GM23338 (cell line): ENCODE results near the gene IQCC.

Source experiments
- EZH2phosphoT487 ChIP-seq: fragments of 200-600 bp; sonication (generic); IDR thresholded peaks from one replicate; pipeline ENCODE4 v1.8.1; 2018; ENCODE audit warnings: antibody characterized with exemption; ENCODE audit not compliant: unreplicated experiment
- TF ChIP-seq, protein P1 (sequence below): IDR thresholded peaks from one replicate; pipeline ENCODE4 v1.6.1; 2018; ENCODE audit warnings: antibody characterized with exemption; ENCODE audit not compliant: unreplicated experiment
- TF ChIP-seq, protein P2 (sequence below), 2 experiments: fragments of 200-600 bp in 1 of 2; sonication (generic) in 1 of 2; conservative IDR thresholded peaks; 2 replicates each; pipeline versions ENCODE4 v1.5.1 to v1.6.1; 2016 to 2017; ENCODE audit warnings: antibody characterized with exemption in 2 of 2, low read depth in 2 of 2, mild to moderate bottlenecking in 2 of 2, moderate library complexity in 1 of 2

DNA sequence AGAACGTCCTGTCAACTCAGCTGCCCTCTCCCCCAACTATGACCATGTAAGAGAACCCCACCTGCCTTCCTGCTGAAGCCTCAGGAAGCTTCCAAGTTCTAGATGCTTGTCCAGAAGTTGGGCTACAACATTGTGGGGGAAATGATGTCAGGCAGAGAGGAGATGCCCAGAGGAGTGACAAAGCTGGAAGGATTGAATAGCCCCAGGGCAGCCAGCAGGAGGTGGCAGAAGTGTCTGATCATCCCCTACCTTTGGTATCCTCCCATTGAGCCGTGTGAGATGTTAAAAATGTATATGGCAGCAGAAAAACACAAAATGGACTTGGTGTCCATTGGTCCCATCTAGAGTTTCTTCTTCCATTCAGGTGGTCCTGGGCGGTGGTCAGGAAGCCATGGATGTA, 23.3 kb downstream of the IQCC start:
- TF ChIP-seq, protein P1, sequence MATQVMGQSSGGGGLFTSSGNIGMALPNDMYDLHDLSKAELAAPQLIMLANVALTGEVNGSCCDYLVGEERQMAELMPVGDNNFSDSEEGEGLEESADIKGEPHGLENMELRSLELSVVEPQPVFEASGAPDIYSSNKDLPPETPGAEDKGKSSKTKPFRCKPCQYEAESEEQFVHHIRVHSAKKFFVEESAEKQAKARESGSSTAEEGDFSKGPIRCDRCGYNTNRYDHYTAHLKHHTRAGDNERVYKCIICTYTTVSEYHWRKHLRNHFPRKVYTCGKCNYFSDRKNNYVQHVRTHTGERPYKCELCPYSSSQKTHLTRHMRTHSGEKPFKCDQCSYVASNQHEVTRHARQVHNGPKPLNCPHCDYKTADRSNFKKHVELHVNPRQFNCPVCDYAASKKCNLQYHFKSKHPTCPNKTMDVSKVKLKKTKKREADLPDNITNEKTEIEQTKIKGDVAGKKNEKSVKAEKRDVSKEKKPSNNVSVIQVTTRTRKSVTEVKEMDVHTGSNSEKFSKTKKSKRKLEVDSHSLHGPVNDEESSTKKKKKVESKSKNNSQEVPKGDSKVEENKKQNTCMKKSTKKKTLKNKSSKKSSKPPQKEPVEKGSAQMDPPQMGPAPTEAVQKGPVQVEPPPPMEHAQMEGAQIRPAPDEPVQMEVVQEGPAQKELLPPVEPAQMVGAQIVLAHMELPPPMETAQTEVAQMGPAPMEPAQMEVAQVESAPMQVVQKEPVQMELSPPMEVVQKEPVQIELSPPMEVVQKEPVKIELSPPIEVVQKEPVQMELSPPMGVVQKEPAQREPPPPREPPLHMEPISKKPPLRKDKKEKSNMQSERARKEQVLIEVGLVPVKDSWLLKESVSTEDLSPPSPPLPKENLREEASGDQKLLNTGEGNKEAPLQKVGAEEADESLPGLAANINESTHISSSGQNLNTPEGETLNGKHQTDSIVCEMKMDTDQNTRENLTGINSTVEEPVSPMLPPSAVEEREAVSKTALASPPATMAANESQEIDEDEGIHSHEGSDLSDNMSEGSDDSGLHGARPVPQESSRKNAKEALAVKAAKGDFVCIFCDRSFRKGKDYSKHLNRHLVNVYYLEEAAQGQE, result no peak
- TF ChIP-seq, protein P2, sequence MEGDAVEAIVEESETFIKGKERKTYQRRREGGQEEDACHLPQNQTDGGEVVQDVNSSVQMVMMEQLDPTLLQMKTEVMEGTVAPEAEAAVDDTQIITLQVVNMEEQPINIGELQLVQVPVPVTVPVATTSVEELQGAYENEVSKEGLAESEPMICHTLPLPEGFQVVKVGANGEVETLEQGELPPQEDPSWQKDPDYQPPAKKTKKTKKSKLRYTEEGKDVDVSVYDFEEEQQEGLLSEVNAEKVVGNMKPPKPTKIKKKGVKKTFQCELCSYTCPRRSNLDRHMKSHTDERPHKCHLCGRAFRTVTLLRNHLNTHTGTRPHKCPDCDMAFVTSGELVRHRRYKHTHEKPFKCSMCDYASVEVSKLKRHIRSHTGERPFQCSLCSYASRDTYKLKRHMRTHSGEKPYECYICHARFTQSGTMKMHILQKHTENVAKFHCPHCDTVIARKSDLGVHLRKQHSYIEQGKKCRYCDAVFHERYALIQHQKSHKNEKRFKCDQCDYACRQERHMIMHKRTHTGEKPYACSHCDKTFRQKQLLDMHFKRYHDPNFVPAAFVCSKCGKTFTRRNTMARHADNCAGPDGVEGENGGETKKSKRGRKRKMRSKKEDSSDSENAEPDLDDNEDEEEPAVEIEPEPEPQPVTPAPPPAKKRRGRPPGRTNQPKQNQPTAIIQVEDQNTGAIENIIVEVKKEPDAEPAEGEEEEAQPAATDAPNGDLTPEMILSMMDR (conservative IDR thresholded peaks at IDR 0.05; ENCODE audit: low read depth in 2 of 2), result no peak
- TF ChIP-seq EZH2phosphoT487, result no peak
